SH-SY5Y (cell line): ENCODE data around the gene PDS5A.

Source experiments
- GATA2 ChIP-seq: IDR thresholded peaks from 2 replicates; pipeline ENCODE4 v1.6.1; 2011; ENCODE audit warnings: mild to moderate bottlenecking, low read depth, low read length
- GATA3 ChIP-seq: IDR thresholded peaks from 2 replicates; pipeline ENCODE4 v1.6.1; 2011; ENCODE audit warnings: low read depth, mild to moderate bottlenecking, low read length, moderate library complexity

DNA sequence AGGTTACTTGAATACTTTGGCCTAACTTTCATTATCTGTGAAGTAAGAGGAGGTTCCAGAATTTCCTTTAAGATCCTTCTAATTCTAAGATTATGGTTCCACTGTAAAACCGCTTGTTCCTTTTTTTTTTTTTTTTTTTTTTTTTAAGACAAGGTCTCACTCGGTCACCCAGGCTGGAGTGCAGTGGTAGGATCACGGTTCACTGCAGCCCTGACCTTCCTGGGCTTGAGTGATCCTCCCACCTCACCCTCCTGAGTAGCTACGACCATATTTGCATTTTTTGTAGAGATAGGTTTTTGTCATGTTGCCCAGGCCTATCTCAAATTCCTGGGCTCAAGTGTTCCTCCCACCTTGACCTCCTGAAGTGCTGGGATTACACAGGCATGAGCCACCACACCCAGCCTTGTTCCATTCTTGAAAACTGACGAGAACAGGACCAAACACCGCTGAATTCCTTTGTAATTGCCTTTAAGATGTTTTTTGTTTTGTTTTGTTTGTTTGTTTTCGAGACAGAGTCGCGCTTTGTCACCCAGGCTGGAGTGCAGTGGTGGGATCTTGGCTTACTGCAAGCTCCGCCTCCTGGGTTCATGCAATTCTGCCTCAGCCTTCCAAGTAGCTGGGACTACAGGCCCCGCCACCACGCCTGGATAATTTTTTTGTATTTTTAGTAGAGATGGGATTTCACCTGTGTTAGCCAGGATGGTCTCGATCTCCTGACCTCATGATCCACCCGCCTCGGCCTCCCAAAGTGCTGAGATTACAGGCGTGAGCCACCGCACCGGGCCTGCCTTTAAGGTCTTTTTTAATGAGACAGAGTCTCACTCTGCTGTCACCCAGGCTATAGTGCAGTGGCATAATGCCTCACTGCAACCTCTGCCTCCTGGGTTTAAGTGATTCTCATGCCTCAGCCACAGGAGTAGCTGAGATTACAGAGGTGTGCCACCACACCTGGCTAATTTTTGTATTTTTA is 6.8 kb downstream of the PDS5A start:
- TF ChIP-seq GATA3 = no peak
- TF ChIP-seq GATA2 = no peak
